SKM-1 (cell line): ENCODE data around the gene TBL2.
A peak's percentile ranks its signal among the peaks of the same experiment; 100 is the strongest.
"Not testable (repeated sequence)": the region's sequence is repeated elsewhere in the genome, so short reads cannot be mapped to it uniquely, and the experiment has no call there.

ENCODE experiments used
- DNase-seq: peaks from one replicate; lab custom pipeline; 2025; ENCODE audit not compliant: unreplicated experiment; lab: John Stamatoyannopoulos, UW

The TBL2 gene

GRCh38 chr7:73578342-73579128, at the start of gene TBL2:
Gene TBL2 (minus strand): TSS chr7:73578579. CDS start chr7:73578549, 30 bp downstream.
- DNase-seq: peak; percentile 99

GRCh38 chr7:73626814-73627213, 48.4 kb upstream of the TBL2 start:
- no peak for DNase-seq

GRCh38 chr7:73625276-73625675, 46.9 kb upstream of the TBL2 start:
- no peak for DNase-seq

- no peak for DNase-seq
Measured at GRCh38 chr7:73624669-73625001, 46.3 kb upstream of the TBL2 start.

GRCh38 chr7:73623798-73624668, 45.7 kb upstream of the TBL2 start, which contains the start of gene MLXIPL:
Gene MLXIPL (minus strand): TSS chr7:73624522. CDS start chr7:73624492, 30 bp downstream.
- no peak for DNase-seq

- DNase-seq: no peak
Measured at GRCh38 chr7:73622909-73623797, 44.8 kb upstream of the TBL2 start.

GRCh38 chr7:73622527-73622908, 44.1 kb upstream of the TBL2 start:
- no peak for DNase-seq

- DNase-seq: no peak
Measured at GRCh38 chr7:73621168-73622063, 43.0 kb upstream of the TBL2 start.

- DNase-seq: not testable (repeated sequence)
Measured at GRCh38 chr7:73619394-73619793, 41.0 kb upstream of the TBL2 start.

GRCh38 chr7:73618538-73618937, 40.2 kb upstream of the TBL2 start:
- no peak for DNase-seq

- not testable (repeated sequence) for DNase-seq
Measured at GRCh38 chr7:73617520-73617919, 39.1 kb upstream of the TBL2 start.

GRCh38 chr7:73615886-73616285, 37.5 kb upstream of the TBL2 start:
- no peak for DNase-seq

GRCh38 chr7:73614937-73615336, 36.6 kb upstream of the TBL2 start:
- DNase-seq: not testable (repeated sequence)

GRCh38 chr7:73613954-73614735, 35.8 kb upstream of the TBL2 start:
- DNase-seq: no peak

GRCh38 chr7:73612598-73613269, 34.4 kb upstream of the TBL2 start:
- no peak for DNase-seq

- no peak for DNase-seq
Measured at GRCh38 chr7:73611017-73611555, 32.7 kb upstream of the TBL2 start.

GRCh38 chr7:73610105-73610504, 31.7 kb upstream of the TBL2 start:
- DNase-seq: no peak

- DNase-seq: not testable (repeated sequence)
Measured at GRCh38 chr7:73607692-73607983, 29.3 kb upstream of the TBL2 start.
